BJ (cell line): Measurements from ENCODE around the gene WWOX. TPM values are rescaled to one million over a fixed set of nuclear protein-coding genes. Genes with fewer than 3 reads are reported as not detected.

Experiments used
- CTCF ChIA-PET: fragments of 350-600 bp; formaldehyde crosslinking; extraction: SDS; loops from one replicate; lab custom pipeline; 2021; ENCODE audit warnings: antibody characterized with exemption, inconsistent platforms; lab: Yijun Ruan, JAX
- POLR2A ChIA-PET: fragments of 300-600 bp; sonication (Branson Sonifier 250); formaldehyde crosslinking; extraction: SDS; loops from one replicate; lab custom pipeline; 2021; ENCODE audit warnings: antibody characterized with exemption; lab: Charles Lee
- DNase-seq: peaks from one replicate; pipeline ENCODE4 v3.0.0-alpha.2; 2011; ENCODE audit warnings: low read depth
- H3K27me3 ChIP-seq: 2 replicates; pipeline ENCODE4 v1.6.0; 2011; ENCODE audit warnings: low read length; ENCODE audit not compliant: control insufficient read depth, insufficient read depth
- H3K36me3 ChIP-seq: 2 replicates; pipeline ENCODE4 v1.5.1; 2011; ENCODE audit warnings: low read length; ENCODE audit not compliant: control insufficient read depth, insufficient read depth
- H3K4me3 ChIP-seq: 2 replicates; pipeline ENCODE4 v1.5.1; 2011; ENCODE audit warnings: low read depth, mild to moderate bottlenecking, control low read depth, low read length
- CTCF ChIP-seq: IDR thresholded peaks from 2 replicates; pipeline ENCODE4 v1.5.1; 2011; ENCODE audit warnings: low read depth, mild to moderate bottlenecking, control low read depth, inconsistent platforms, low read length, moderate library complexity; ENCODE audit not compliant: insufficient read depth
- polyA plus RNA-seq: library from polyadenylated mRNA; depleted of rRNA; stranded (reverse); fragments of >200 nt; gene quantifications from 2 replicates; pipeline ENCODE4 v1.2.3, GENCODE V29; 2011

The WWOX gene
- polyA plus RNA-seq, 1 experiment = 3.1 TPM

GRCh38 chr16:79183571-79183970 lies 1084.1 kb downstream of the WWOX start:
- Histone ChIP-seq H3K27me3 (no peaks in the 10 kb centered on the region), H3K4me3 (no peak overlapping the region), H3K36me3 (no peaks in the 10 kb centered on the region)
- POLR2A ChIA-PET = no interaction called here
- CTCF ChIA-PET = no interaction called here
- TF ChIP-seq CTCF = no peak
- DNase-seq = no peak

GRCh38 chr16:79184464-79185030 lies 1085.1 kb downstream of the WWOX start:
- no peak for DNase-seq
- no peak for TF ChIP-seq CTCF
- POLR2A ChIA-PET = no interaction called here

GRCh38 chr16:79185711-79186110 lies 1086.3 kb downstream of the WWOX start:
- Histone ChIP-seq H3K27me3 (no peaks in the 10 kb centered on the region), H3K36me3 (no peaks in the 10 kb centered on the region), H3K4me3 (no peak overlapping the region)
- CTCF ChIA-PET = no interaction called here
- DNase-seq = no peak
- POLR2A ChIA-PET = no interaction called here
- no peak for TF ChIP-seq CTCF

More at GRCh38 chr16:79184464-79185030, 1085.1 kb downstream of the WWOX start:
- no peaks in the 10 kb centered on the region for H3K36me3 ChIP-seq
- no peak overlapping the region for H3K4me3 ChIP-seq
- H3K27me3 ChIP-seq = no peaks in the 10 kb centered on the region
- CTCF ChIA-PET = no interaction called here

- no peaks in the 10 kb centered on the region for H3K27me3 ChIP-seq
- no peaks in the 10 kb centered on the region for H3K36me3 ChIP-seq
- ChIA-PET CTCF (no interaction called here), POLR2A (no interaction called here)
- no peak overlapping the region for H3K4me3 ChIP-seq
- TF ChIP-seq CTCF = no peak
- DNase-seq = no peak
Observed at GRCh38 chr16:79186196-79186595, 1086.7 kb downstream of the WWOX start.

GRCh38 chr16:79188115-79188738 lies 1088.8 kb downstream of the WWOX start:
- Histone ChIP-seq H3K4me3 (no peak overlapping the region), H3K27me3 (no peaks in the 10 kb centered on the region), H3K36me3 (no peaks in the 10 kb centered on the region)
- ChIA-PET POLR2A (no interaction called here), CTCF (no interaction called here)
- no peak for DNase-seq
- TF ChIP-seq CTCF = no peak
